Mammary epithelial cell (primary cell): ENCODE data around the gene USP3.

Experiments used
- EZH2 ChIP-seq: IDR thresholded peaks from 2 replicates; pipeline ENCODE4 v1.6.1; 2012; ENCODE audit warnings: low read length, inconsistent platforms, borderline replicate concordance
- TF ChIP-seq, protein P1 (sequence below), 2 donors: IDR thresholded peaks in 1 of 2; conservative IDR thresholded peaks in 1 of 2; 2 replicates each; pipeline ENCODE4 v1.5.1; 2011 to 2012; ENCODE audit warnings: inconsistent platforms in 2 of 2, low read length in 2 of 2, mild to moderate bottlenecking in 2 of 2, control low read depth in 1 of 2, low read depth in 1 of 2; ENCODE audit not compliant: insufficient read depth in 1 of 2; ENCODE audit errors: extremely low read depth in 1 of 2

DNA sequence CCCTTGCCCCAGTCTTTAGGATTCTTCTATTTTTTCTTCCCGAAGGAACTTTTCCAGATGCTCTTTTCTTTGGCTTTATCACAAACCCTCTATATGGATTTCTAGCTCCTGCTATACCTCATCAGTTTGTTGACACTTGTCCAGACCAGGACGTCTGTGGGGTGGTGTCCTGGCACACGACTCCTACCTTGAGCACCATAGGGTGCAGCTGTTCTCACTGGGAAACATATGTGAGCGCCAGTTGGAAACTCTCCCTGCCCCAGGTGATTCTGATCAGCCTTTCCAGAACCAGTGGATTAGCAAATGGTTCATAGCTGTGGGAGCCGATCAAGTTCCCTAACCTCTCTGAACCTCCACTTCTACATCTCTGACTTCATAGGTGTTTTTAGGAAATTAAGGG is 40.6 kb upstream of the USP3 start:
- TF ChIP-seq, protein P1, sequence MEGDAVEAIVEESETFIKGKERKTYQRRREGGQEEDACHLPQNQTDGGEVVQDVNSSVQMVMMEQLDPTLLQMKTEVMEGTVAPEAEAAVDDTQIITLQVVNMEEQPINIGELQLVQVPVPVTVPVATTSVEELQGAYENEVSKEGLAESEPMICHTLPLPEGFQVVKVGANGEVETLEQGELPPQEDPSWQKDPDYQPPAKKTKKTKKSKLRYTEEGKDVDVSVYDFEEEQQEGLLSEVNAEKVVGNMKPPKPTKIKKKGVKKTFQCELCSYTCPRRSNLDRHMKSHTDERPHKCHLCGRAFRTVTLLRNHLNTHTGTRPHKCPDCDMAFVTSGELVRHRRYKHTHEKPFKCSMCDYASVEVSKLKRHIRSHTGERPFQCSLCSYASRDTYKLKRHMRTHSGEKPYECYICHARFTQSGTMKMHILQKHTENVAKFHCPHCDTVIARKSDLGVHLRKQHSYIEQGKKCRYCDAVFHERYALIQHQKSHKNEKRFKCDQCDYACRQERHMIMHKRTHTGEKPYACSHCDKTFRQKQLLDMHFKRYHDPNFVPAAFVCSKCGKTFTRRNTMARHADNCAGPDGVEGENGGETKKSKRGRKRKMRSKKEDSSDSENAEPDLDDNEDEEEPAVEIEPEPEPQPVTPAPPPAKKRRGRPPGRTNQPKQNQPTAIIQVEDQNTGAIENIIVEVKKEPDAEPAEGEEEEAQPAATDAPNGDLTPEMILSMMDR (conservative IDR thresholded peaks at IDR 0.05 in 1 of 2, IDR thresholded peaks at IDR 0.05 in 1 of 2; ENCODE audit: extremely low read depth in 1 of 2, insufficient read depth in 1 of 2, low read depth in 1 of 2, low read length in 2 of 2): no peak
- no peak for TF ChIP-seq EZH2
